GM08714 (cell line): ENCODE data around the gene KIRREL2.
A peak's percentile ranks its signal among the peaks of the same experiment; 100 is the strongest.
"Not testable (repeated sequence)": the region's sequence is repeated elsewhere in the genome, so short reads cannot be mapped to it uniquely, and the experiment has no call there.

ENCODE experiments used
- H3K4me3 ChIP-seq: fragments of 200-500 bp; sonication (Bioruptor generic); 2 replicates; pipeline ENCODE4 v1.5.1; 2014; ENCODE audit warnings: mild to moderate bottlenecking, low read length, inconsistent platforms
- ZNF274 ChIP-seq: IDR thresholded peaks from 2 replicates; pipeline ENCODE4 v1.6.1; 2012; ENCODE audit warnings: mild to moderate bottlenecking, low read depth, low read length

The KIRREL2 gene

DNA sequence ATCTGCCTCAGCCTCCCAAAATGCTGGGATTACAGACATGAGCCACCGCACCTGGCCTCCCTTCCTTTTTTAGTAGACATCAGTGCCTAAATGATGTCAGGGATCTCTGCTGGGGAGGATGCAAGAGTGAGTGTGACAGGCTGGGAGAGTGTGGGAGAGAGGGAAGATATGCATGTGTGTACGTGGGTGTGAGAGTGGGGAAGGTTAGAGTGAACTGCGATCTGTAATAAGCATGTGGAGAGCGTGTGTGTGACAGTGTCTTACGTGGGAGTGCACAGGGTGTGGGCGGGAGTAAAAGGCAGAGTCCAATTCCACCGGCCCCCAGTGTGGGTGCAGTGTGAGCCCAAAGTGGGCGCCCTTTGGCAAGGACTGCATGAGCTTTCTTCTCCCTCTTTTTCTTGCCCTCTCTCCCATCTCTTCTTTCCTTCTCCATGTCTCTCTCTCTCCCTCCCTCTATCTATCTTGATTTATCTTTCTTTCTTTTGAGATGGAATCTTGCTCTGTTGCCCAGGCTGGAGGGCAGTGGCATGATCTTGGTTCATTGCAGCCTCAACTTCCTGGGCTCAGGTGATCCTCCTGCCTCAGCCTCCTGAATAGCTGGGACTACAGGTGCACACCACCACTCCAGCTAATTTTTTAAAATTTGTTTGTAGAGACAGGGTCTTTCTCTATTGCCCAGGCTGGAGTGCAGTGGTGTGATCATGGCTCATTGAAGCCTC, 3.5 kb upstream of the KIRREL2 start:
- no peak for TF ChIP-seq ZNF274

DNA sequence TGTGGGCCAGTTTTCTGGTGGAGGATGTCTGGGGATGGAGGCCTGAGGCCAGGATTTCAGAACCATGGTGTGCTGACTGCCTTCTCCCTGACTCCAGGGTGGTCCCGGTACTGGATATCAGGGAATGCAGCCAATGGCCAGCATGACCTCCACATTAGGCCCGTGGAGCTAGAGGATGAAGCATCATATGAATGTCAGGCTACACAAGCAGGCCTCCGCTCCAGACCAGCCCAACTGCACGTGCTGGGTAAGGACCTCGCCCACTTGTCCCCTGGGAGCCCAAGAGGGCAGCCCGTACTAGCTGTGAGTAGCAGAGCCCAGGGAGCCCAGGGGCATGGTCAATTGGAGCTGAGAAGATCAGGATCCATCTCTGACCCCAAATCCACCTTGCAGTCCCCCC, 1.6 kb downstream of the KIRREL2 start:
- no peak for TF ChIP-seq ZNF274
- H3K4me3 ChIP-seq: no peak overlapping the region

More for the DNA sequence above, 3.5 kb upstream of the KIRREL2 start:
- H3K4me3 ChIP-seq: no peak overlapping the region

DNA sequence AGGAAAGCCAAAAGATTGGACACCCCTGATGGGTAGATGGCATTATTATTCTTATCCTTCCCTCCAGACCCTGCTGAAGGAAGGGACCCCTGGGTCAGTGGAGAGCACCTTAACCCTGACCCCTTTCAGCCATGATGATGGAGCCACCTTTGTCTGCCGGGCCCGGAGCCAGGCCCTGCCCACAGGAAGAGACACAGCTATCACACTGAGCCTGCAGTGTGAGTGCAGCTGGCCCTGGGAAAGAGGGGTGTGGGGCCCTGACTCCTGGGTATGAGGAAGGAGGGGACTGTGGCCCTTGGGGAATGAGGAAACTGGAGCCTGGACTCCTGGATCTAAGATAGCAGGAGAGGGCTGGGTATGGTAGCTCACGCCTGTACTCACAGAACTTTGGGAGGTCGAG, 2.7 kb downstream of the KIRREL2 start:
- no peak overlapping the region for H3K4me3 ChIP-seq
- TF ChIP-seq ZNF274: no peak

DNA sequence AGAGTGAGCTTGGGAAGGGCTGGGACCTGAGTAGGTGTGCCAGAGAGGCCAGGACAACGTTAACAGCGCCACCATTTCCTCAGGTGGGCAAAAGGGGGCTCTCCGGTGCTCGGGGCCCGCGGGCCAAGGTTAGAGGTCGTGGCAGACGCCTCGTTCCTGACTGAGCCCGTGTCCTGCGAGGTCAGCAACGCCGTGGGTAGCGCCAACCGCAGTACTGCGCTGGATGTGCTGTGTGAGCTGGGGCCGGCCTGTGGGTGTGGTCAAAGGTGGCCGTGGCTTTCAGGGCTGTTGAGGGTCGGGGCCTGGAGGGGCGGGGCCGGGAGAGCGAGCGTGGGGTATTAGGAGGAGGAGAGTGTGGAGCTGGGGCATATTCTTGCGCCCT, 3.7 kb downstream of the KIRREL2 start:
- no peak for TF ChIP-seq ZNF274
- no peak overlapping the region for H3K4me3 ChIP-seq

DNA sequence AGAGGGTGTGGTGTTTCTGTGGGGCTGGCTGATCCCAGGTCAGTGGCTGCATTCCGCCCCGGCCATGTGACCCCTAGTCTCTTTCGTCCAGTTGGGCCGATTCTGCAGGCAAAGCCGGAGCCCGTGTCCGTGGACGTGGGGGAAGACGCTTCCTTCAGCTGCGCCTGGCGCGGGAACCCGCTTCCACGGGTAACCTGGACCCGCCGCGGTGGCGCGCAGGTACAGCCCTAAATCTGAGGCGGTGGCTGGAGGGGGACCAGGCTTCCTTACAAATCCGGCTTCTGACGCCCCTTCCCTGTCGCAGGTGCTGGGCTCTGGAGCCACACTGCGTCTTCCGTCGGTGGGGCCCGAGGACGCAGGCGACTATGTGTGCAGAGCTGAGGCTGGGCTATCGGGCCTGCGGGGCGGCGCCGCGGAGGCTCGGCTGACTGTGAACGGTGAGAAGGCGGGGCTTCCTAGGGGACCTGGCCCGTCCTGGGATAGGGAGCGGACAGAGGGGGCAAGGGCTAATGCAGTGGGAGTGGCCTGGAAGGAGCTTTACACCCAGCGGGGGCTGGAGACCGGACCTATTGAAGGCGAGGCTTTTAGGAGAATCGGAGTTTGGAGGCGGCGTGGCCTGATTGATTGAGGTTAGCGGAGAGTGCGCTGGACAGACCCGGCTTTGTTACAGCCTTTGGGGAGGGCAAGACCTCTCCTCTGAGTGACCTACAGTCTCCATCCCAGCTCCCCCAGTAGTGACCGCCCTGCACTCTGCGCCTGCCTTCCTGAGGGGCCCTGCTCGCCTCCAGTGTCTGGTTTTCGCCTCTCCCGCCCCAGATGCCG, 4.3 kb downstream of the KIRREL2 start:
- H3K4me3 ChIP-seq: no peak overlapping the region
- TF ChIP-seq ZNF274: no peak

DNA sequence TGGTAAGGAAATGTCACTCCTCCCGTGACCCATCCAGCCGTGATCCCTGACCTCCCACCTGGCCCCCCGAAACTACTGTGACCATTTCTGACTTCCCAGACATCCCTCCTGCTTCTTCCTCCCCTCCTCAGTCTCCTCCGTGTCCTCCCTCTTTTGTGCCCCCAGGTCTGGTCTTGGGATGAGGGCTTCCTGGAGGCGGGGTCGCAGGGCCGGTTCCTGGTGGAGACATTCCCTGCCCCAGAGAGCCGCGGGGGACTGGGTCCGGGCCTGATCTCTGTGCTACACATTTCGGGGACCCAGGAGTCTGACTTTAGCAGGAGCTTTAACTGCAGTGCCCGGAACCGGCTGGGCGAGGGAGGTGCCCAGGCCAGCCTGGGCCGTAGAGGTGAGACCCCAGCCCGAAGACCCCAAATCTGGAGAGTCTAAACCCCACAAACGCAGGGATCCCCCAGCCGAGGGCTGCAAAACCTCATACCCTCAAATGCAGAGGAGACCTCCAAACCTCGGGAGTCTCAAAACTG, 5.0 kb downstream of the KIRREL2 start:
- H3K4me3 ChIP-seq: no peak overlapping the region
- TF ChIP-seq ZNF274: no peak

DNA sequence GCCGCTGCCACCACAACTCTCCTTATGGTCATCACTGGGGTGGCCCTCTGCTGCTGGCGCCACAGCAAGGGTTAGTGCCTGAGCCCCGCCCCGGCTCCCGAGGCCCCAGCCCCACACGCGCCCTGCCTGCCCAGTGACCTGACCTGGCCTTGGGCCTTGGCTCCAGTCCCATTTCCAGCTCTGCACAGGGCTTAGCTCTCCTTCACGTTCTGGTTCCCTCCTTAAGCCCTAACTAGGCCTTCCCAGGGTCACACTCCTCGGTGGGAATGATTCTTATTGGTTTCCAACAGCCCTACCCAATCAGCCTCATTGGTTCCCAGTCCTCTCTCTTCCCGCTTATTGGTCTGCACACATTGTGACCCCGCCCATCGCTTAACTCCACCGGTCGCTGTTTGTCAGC, 5.8 kb downstream of the KIRREL2 start:
- no peak for TF ChIP-seq ZNF274

DNA sequence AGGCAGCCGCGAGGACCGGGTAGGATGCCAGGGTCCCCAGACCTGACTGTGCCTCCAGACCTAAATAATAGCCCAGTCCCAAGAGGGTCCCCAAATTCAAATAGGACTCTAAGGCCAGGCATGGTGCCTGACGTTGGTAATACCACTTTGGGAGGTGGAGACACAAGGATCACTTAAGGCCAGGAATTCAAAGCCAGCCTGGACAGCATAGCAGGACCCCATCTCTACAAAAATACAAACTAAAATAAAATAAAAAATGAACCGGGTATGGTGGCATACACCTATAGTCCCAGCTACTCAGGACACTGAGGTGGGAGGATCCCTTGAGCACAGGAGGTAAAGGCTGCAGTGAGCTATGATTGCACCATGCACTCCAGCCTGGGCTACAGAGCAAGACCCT, 6.3 kb downstream of the KIRREL2 start:
- no peak for TF ChIP-seq ZNF274
- no peak overlapping the region for H3K4me3 ChIP-seq

More for the DNA sequence above, 5.8 kb downstream of the KIRREL2 start:
- no peak overlapping the region for H3K4me3 ChIP-seq

DNA sequence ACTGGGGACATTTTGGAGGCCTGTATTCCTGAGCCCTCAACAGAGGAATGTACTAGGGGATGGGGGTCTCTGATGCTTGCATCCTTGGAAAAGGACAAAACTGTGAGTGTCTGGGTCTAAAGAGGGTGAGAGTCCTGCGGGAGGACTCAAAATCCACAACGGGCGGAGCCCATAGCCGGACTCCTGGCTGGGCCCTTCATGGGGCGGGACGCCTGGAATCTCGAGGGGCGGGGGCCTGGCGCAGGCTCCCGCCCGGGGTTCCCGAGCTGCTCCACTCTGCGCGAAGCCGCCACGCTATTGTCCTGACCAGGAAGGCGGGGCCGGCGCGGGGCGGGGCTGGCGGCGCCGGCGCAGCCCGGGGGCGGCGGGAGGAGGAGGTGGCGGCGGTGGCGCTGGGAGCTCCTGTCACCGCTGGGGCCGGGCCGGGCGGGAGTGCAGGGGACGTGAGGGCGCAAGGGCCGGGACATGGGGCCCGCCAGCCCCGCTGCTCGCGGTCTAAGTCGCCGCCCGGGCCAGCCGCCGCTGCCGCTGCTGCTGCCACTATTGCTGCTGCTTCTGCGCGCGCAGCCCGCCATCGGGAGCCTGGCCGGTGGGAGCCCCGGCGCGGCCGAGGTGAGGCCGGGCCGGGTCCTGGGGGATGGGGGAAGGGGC, 11.6 kb downstream of the KIRREL2 start, which contains the start of gene APLP1:
APLP1 (plus strand) TSS at position 403 of the 651 bp plus-strand sequence; CDS start at position 466, 63 bp downstream.
- no peak for TF ChIP-seq ZNF274
- H3K4me3 ChIP-seq: peak within 1 kb of the TSS; percentile 22; the same call in 1 of the 2 replicates

DNA sequence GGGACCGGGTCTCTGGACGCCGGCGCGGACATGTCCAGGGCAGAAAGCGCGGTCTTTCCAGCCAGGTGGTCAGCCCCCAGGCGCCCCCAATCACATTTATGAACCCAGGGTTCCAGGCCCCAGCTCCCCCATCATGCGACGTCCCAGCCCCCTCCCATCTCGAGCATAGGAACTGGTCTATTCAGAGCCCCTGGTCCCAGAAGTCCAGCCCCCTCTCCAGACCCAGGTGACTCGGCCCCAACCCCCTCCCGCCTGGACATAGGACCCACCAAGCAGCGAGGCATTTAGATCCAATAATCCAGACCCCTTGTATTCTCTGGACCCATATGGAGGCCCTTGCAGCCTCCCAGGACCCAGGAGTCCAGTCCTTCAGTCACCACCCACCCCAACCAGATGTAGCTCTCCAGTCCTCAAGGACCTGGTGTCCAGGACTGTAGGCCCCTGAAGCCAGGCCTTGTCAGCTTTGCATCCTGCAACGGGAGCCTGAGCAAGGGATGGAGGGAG, 12.2 kb downstream of the KIRREL2 start:
- peak overlapping the region; percentile 22; the same call in 1 of the 2 replicates for H3K4me3 ChIP-seq
- TF ChIP-seq ZNF274: no peak

DNA sequence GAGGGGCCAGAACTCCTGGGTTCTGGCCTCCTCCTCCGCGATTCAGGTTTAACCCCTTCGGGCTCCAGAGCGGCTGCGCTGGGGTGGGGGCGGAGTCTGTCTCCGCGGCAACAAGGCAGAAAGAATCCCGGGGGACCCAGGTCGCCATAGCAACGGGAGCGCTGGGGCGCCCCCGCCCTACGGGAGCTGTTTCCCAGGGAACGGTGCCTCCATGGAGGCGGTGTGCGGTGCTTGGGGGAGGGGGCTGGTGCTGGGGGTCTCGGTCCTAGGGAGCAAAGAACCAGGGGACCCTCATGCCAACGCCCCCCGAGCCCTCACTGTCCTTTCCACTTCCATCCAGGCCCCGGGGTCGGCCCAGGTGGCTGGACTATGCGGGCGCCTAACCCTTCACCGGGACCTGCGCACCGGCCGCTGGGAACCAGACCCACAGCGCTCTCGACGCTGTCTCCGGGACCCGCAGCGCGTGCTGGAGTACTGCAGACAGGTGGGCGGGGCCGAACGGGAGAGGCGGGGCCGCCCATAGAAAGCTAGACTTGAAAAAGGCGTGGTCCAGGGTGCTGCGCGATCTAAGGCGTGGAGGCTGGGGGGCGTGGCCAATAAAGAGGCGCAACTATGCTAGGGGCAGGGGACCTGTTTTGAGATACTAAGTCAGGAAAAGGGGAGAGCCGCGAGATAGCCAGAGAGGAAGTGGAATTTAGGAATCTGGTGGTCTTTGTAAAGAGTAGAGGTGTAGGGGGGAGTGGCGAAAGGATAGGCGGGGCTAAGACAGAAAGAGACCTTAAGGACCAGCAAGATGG, 12.8 kb downstream of the KIRREL2 start:
- no peak overlapping the region; the same call in 1 of the 2 replicates for H3K4me3 ChIP-seq
- TF ChIP-seq ZNF274: no peak

DNA sequence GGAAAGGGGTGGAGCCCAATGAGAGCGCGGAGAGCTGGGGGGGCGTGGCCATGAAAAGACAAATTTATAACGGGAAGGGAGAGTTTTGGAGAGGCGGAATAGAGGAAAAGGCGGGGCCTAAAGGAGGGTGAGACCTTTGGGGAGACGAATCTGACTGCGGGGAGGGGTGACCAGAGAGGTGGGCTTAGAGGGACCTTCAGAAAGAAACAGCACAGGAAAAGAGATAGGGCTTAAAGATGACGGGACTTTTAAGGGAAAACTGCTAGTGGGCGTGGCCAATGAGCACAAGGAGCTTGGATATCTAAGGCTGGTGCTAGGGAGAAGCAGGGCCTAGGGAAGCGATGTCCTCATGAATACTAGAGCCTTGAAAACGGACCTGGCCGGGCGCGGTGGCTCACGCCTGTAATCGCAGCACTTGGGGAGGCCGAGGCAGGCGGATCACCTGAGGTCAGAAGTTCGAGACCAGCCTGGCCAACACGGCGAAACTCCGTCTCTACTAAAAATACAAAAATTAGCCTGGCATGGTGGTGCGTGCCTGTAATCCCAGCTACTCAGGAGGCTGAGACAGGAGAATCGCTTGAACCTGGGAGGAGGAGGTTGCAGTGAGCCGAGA, 13.5 kb downstream of the KIRREL2 start:
- H3K4me3 ChIP-seq: not testable (repeated sequence)

DNA sequence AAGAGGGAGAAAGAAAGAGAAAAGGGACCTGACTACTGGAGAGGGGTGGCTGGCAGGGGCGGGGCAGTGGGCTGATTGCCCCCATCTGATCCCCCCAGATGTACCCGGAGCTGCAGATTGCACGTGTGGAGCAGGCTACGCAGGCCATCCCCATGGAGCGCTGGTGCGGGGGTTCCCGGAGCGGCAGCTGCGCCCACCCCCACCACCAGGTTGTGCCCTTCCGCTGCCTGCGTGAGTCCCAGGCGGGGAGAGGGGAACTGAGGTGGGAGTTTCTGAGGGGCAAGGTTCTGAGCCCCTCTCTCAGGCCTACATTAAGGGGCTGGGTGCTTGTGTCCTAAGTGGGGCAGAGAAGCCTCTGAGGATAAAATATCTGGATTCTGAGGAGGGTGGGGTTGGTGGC, 14.1 kb downstream of the KIRREL2 start:
- H3K4me3 ChIP-seq: no peak overlapping the region
- no peak for TF ChIP-seq ZNF274

DNA sequence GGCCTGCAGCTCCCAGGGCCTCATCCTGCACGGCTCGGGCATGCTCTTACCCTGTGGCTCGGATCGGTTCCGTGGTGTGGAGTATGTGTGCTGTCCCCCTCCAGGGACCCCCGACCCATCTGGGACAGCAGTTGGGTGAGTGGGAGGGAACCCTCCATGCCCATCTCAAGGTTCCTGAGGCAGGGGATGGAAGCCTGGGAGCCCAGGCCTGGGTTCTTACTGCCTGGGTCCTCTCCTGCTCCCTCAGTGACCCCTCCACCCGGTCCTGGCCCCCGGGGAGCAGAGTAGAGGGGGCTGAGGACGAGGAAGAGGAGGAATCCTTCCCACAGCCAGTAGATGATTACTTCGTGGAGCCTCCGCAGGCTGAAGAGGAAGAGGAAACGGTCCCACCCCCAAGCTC, 14.9 kb downstream of the KIRREL2 start:
- no peak for TF ChIP-seq ZNF274
- no peak overlapping the region for H3K4me3 ChIP-seq
